Umbilical cord (tissue), 2 donors: ENCODE results near the gene NOP16. TPM values are rescaled to one million over a fixed set of nuclear protein-coding genes. Genes with fewer than 3 reads are reported as not detected.

Experiments used
- DNase-seq: peaks from one replicate; pipeline ENCODE4 v3.0.0-alpha.2; 2015; ENCODE audit warnings: low spot score
- total RNA-seq: library from RNA; depleted of rRNA; stranded (reverse); fragments of >200 nt; gene quantifications from one replicate; pipeline ENCODE4 v1.2.3, GENCODE V29; 2014; ENCODE audit warnings: low replicate concordance; ENCODE audit not compliant: insufficient read depth

The NOP16 gene
- total RNA-seq, 1 donor from 2014 or later = 13.2 TPM

DNA sequence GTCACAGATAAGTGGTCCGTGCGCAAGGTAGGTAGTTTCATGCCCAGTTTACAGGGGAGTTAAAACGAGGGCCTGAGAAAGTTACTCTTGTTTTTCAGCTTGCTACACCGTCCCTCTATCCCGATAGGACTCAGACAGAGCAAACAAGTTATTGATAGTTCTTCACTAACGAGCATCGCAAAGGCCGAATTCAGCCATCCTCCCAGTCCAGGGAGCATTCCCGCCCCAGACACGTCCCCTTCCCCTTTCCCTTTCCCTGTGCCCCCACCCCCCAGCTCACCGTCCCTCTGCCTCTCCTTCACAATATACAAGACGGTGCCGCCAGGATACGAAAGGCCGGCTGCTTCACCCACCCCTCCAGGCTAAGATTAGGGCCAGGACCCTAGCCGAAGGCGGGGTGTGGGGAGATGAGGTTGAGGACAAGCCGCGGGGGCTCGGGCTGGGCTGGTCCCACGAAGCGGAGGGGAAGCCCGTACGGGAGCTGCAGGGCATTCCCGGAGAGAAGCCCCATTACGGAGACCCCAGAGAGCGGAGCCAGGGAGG lies 27.4 kb downstream of the NOP16 start:
- DNase-seq = peak; percentile 5

DNA sequence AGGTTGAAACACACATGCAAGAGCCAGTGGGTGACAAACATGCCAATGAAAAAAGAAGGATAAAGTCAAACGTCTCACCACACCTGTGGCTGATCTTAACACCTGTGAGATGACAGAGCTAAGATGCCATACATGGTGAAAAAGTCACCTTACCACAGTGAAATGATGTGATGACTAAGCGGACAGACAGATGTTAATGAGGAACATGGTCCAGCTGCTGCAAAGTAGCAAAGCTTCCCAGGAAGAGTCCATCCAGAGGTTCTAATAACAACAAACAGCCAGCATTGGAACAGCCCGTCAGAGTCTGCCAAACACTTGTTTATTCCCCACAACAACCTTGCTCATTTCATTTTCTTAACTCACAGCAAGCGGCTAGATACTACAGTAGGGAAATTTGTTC lies 28.7 kb downstream of the NOP16 start:
- no peak for DNase-seq

DNA sequence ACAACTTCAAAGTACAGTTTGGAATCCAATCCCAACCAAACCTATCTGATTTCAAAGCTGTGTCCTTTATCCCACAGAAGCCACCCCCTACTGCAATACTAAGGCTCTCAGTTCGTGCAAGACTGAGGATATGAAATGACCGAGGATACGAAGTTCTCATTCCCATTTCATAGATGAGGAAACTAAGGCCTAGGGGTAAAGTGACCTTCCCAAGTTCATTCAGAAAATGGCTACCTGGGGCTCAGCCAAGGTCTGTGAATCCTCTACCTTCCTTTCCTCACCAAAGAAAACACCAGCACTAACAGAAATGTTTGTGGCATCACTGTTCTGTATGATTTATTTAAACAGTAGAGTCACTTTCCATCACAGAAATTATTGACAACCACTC lies 32.2 kb downstream of the NOP16 start:
- no peak for DNase-seq

DNA sequence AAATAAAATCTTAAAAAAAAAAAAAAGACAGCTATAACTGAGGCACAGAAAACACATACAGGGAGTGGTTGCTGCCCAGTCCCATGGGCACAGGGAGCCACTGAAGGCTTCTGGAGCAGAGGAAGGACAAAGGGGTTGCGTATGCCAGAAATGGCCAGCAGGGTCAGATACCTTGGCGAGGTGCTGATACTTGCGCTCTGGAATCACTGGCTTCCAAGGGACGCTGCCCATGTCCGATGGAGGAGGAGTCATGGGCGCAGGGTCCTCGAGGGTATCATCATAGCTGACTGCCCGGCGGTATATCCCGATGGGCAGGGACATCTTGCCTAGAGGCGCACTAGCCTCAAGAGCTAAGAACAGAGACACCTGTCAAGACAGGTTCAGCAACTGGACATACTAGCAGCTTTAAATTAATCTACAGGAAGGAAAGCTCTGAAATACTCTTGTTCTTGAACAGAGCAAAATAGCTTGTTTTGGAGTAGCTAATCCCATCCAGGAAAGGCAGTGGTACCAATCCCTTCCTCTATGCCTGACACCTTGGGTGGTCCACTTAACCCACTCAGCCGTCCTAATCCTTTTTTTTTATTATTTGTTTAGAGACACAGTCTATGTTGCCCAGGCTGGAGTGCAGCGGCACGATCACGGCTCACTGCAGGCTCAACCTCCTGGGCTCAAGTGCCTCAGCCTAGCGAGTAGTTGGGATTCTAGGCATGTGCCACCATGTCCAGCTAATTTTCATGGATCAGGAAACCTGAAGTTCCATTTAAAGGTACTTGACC lies 32.8 kb downstream of the NOP16 start:
- no peak for DNase-seq

DNA sequence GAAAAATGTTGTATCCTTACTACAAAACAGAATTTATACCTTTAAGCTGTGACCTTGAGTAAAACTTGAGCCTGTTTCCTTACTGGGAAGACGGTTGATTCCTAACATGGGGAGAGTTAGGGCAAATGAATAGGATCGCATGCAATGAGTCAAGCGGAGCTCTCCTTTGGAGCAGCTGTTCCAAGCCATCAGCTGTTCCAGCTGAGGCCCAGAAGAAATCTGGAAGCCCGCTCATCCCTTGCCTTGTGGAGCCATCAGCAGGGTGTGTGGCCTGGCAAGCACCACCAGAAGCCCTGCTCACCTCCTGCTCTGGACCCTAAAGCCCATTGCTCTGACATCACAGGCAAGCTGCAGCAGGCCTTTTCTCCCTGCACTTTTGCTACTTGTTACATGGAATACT lies 34.9 kb downstream of the NOP16 start:
- DNase-seq = no peak

DNA sequence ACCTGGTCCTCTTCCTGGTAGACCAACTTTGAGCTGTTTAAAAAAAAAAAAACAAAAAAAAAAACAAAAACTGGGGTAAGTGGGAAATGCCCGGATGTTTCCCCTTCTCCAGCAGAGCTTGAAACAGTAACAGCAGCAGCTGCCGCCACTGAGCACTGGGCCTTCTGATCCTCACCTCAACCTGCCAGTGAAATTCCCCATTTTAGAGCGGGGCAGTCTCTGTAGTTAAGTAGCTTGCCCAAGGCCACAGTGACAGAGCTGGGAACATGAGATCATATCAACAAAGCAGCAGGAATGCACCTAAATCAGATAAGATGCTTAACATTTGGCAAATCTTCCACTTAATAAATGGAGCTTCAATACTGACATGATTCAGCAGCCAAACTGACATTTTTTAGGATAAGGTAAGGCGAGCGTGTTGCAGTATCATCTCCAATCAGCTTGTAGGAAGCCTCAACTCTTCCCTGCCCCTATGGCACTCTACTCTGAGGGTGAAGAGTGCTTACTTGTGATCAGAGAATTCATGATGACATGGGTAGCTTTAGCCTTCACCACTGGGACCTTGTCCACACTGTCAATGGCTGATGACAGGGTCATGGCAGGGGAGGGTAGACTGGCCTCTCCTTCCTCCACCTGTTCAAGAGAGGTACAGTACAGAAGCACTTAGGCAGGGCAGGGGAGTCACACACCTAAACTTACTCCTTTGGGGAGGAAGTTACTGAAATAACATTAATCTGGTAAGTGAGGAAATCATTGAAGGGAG lies 36.1 kb downstream of the NOP16 start:
- DNase-seq = no peak

DNA sequence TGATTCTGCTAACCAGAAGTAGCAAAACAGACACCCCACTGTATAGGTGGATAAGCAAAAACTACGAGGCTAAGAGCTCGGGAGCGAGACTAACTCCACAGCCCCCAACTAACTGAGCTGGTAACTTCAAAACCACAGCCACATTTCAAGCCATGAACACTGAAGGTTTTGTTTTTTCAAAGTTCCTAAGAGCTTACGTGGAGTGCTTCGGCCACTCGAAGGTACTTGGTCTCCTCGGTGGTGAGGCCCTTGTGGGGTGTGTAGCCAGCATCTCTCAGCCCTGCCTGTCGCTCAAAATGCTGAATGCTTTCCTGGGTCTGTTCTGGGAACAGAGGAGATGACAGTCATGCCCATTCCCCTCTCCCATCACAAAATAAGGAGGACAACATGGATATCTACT lies 38.0 kb downstream of the NOP16 start:
- DNase-seq = no peak

DNA sequence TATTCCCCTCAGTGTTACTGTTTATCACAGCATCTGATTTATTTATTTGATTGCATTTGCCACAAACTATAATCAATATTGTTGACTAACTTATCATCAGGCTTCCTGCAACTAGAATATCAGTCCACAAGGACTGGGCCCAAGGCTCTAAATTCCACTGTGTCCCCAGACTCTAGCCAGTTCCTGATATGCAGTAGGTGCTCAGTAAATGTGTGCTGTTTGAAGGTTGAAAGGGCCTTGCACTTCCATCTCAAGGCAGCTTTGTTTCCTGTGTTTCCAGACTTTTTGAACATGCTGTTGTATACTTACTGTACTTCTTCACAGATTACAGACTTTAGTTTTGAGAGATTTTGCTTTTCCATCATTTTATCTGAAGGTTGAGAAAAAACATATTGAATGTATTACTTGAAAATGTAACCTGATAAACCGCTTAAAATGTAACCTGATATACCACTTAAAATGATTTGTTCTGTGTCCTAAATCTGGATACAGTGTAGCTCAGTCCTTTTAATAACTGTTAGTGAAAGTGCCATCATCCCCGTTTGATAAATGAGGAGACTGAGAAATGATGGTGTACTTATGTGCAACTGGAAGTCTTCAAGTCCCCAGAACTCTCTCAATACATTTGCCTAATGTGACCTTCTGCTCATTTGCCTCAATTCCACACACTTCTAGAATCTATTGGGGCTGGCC lies 45.5 kb downstream of the NOP16 start:
- DNase-seq = no peak

DNA sequence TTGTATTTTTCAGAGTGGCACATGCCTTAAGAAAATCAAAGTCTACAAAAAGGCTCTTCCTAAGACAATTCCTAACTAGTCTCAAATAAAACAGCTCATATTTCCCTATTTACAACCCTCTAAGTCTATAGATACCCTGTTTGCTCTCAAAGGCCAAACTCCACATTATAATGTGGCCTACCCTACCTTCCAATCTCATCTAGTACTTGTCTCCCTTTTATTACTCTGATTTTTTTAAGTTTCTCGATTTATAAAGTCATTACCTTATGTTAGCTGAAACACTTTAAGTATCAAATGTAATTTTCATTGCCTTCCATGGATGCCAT lies 46.3 kb downstream of the NOP16 start:
- DNase-seq = no peak

DNA sequence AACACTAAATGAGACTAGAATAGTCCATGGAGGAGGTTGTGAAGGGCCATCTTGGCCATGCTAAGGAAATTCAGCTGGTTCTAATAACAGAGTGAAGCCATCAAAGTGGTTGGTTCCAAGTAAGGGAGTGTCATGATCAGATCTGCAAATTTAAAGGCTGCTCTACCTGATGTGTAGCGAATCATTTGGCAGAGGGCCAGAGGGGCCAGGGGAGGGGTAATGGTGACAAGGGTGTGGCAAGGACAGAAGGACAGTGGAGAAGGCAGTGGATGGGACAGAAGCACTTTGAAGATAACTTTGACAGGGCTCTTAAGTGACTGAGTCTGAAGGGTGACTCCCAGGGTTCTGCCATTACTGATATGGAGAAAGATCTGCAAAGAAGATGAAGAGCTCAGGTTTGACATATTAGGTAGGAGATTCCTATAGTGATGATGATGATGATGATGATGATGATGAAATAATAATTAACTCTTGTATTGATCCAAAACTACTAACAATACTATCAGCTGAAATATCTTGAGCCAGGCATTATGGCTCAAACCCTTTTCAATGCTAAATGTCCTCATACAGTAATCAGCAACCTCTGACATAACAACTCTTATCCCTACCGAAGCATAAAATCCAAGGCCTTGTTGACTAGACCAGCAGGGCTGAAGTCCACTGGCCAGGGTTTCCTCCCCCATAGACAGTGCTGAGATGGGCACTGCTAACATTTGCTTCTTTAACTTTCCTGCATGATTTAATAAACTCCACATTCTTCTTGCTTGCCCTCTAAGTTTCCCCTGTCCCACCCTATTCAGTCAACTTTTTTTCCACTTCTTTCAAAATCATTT lies 46.9 kb downstream of the NOP16 start:
- DNase-seq = no peak

DNA sequence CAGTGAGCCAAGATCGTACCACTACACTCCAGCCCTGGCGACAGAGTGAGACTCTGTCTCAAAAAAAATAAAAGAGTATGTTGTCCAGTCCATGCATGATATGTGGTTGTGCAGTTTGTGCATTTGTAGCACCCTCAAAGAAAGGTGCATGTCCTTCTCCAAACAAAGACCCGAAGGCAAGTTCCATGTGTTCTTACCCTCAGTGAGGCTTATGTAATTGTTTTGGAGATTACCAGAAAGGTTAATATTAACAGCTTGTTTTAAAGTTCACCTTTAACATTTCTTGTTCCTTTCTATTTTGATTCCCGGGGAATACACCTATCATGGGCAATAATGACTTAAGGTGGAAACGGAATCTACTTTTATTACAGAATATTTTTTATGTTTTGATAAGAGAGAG lies 49.1 kb downstream of the NOP16 start:
- no peak for DNase-seq

DNA sequence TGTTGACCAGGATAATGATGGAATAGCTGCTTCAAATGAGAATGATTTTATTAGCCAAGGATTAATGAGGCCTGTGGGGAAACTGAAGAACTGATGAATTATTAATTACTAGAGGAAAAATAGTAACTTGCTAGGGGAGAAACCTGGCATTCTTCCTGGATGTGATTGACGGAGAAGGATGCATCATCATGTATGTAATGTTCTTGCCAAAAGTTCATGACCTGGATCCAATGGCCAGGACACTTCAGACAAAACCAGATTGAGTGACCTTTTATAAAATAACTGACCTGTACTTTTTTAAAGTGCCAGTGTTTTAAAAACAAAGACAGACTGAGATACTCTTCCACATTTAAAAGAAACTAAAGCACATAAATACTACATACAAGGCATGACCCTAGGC lies 50.5 kb downstream of the NOP16 start:
- no peak for DNase-seq

DNA sequence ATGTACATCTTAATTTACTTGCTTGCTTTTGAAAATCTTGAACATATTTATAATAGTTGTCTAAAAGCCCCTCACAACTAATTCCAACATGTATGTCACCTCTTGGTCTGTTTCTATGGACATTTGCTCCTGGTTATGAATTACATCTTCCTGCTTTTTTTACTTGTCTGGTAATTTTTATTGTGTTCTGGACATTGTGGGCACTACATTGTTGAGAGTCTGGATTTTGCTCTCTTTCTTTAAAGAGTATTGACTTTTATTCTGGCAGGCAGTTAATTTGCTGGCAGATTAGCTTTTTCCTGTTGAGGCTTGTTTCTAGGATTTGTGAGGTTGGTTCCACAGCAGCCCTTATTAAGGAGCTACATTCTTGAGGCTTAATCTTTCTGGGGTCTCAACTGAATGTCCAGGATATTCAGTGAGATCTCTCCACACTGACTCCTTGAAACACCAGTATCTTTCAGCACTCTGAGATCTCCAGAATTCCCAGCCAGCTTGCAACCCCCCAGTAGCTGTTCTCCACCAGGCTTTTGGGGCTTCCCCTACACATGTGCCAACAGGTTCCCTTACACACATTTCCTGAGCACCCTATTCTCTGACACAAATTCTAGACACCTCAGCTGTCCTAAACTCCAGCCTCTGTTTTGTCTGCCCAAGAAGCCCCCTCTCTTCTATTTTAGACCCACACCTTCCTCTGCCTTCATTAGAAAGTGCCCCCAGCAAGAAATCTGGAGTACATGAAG lies 54.2 kb downstream of the NOP16 start:
- DNase-seq = no peak

Other genes starting within 250 kb of the NOP16 start
- 3.4 TPM for gene SIMC1, start 150.2 kb downstream of the NOP16 start, total RNA-seq
- gene KIAA1191, start 26.8 kb downstream of the NOP16 start, total RNA-seq = 35.6 TPM
- gene ARL10, start 23.1 kb downstream of the NOP16 start, total RNA-seq = 8.9 TPM
- 37.8 TPM for gene HIGD2A, start 153 bp upstream of the NOP16 start, total RNA-seq
- 108 TPM for gene CLTB, start 27.9 kb upstream of the NOP16 start, total RNA-seq
- gene FAF2, start 59.8 kb upstream of the NOP16 start, total RNA-seq = 47.2 TPM
- 0.24 TPM for gene RNF44, start 148.8 kb upstream of the NOP16 start, total RNA-seq
- not detected for gene CDHR2, start 160.7 kb upstream of the NOP16 start, total RNA-seq
- 0.72 TPM for gene GPRIN1, start 221.6 kb upstream of the NOP16 start, total RNA-seq
- gene SNCB, start 241.9 kb upstream of the NOP16 start, total RNA-seq = not detected
- gene EIF4E1B, start 242.1 kb upstream of the NOP16 start, total RNA-seq = 5.3 TPM